Ecto neural progenitor cell (in vitro differentiated cells): Measurements from ENCODE around the gene RPL26.
"Not testable (repeated sequence)": the region's sequence is repeated elsewhere in the genome, so short reads cannot be mapped to it uniquely, and the experiment has no call there.

Experiments used
- DNase-seq: peaks from one replicate; pipeline ENCODE4 v3.0.0-alpha.2; 2018; ENCODE audit warnings: low spot score

Gene RPL26

DNA sequence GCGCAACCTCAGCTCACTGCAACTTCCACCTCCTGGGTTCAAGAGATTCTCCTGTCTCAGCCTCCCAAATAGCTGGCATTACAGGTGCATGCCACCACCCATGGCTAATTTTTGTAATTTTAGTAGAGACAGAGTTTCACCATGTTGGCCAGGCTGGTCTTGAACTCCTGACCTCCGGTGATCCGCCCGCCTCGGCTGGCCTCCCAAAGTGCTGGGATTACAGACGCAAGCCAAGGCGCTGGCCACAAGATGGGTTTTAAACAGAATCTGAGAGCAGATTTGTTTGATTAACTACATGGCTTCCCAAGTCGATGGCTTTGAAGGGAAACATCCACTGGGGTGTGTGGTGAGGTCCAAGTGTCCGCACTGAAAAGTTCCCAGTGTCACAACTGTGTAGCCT lies 11.5 kb upstream of the RPL26 start:
- not testable (repeated sequence) for DNase-seq

DNA sequence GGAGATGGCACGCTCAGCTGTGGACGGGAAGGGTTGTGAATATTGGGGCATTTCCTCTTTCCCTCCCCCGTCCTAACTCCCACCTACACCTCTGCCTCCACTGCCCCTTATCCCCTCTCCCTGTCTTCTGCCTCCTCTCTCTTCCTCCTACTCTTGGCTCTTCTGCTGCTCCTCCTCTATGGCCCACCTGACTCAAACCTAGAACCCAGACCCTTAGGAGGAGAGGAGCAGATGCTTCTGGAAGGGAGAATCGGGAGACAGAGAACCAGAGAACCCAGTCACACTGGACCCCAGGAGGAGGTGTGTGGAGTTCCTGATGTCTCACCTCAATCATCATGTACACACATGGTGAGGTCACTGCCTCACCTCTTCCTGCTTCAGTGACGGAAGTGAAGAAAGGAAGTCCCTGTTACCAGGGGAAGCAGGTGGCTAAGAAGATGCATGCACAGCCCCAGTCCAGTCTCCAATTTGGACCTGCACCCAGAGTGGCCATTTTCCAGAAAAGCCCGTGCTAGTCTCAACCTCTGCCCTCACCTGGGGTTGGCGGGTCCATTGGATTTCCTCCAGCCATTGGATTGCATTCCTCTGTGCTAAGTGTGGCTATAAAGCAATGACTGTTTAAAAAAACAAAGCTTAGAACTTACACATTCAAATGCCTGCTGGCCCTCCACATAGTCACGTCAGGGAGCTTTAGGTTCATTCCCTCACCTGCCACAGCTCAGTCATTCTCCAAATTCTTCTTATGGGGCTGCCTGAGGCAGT lies 10.7 kb upstream of the RPL26 start:
- DNase-seq, result no peak

DNA sequence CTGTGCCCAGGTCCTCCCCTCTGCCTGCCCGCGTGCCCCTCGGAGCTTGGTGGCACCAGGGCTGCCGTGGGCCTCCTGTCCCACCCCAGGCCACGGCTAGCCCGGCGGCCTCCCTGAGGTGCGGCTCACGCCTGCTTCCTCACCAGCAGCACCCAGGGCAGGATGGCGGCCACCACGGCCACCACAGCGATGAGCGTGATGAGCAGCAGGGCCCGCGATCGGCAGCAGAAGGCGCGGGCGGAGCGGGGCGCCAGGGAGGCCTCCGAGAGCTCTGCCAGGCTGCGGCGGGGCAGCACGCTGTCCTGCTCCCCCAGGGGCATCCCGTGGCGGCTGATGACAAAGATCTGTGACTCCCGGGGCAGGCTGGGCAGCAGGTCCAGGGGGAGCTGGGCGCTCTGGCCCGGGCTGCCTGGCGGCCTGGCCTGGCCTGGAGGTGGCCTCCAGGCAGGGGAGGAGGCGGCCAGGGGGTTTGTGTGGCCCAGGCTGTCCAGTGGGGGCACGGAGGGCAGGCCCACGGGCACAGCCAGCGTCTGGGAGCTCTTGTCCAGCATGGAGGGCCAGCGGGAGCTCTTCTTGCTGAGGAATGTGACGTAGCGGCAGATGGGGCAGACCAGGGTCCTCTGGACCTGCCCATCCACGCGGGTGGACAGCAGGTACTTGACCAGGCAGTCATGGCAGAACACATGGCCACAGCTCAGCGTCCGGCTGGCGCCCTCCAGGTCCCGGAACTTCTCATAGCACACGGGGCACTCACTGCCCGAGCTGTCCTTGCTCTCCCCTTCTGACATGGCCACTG lies 9.9 kb upstream of the RPL26 start:
- DNase-seq, result no peak

DNA sequence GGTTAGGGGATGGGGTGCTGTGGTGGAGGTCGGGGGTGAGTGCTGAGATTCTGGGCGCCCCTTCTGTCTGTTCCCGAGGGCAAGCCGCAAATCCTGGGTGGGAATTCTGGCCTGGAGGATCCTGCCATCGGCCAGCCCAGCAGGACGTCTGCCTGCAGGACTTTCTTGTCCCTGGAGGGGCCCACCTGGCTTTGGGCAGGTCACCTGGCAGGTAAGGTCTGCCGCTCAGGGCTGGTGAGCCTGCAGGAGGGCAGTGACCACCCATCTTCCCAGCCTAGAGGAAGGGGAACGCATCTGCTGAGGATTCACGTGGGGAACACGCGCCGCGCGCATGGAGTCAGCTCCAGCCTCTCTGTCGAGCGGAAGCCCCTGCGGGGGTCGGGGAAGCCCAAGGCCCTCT lies 9.3 kb upstream of the RPL26 start:
- DNase-seq, result no peak

DNA sequence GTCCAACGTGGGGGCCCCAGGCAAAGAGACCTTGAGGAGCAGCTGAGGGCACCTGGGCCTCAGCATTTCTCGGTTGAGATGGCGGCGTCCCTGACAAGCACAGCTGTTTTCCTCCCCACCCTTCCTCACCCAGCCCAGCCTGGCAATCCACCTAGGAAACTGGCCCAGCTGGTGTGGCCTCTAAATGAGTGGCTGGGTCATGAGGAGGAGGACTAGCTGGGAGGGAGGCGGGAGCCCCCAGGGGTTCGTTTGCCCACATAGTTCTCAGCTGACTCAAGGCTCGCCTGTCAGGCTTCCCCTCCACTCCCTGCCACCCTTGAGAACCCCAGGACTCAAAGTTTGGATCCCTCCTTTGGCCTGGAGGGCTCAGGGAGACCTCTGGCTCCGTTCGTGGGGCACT lies 8.7 kb upstream of the RPL26 start:
- DNase-seq, result no peak

DNA sequence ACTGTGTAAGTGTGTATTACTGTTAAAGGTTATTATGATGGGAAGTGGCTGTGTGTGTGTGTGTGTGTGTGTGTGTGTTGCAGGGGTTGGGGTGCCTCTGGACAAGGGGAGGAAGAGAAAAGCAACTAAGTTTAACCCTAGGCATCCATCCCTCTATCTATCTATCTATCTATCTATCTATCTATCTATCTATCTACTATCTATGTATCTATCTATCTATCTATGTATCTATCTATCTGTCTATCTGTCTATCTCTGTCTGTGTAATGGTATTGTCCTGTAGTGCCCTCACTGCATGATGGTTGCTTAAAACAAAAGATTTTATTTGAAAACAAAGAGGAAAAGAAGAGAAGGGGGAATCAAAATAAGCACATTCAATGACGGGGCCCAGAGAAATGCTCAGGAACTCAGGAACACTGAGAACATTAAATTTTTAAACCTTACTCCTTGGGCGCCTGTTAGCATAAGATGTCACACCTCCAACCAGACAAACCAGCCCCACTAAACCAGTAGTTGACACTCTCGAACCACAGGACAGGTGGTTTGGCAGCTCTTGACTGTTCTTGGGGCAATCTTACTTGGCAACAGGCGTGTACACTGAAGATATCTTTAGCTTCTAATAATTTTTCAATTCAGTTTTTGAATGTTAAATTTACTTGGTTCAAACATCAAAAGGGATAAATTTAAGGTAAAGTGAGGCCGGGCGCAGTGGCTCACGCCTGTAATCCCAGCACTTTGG lies 5.1 kb upstream of the RPL26 start:
- DNase-seq, result no peak

DNA sequence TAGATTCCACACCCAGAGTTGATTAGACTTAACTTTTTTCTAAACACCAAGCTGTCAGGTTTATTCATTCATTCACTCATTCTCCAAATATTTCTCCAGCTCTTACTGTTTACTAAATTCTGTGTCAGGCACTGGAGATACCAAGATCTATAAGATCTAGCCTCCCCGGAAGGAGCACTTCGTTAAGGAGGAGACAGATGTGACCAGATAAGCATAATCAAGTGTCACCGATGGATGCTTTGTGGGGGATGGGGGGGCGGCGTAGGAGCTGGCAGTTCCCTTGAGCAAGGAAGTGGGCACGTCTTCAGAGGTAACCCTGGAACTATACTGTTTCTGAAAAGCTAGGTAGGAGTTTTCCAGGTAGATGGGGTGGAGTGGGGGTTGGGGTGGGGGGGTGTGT lies 3.8 kb upstream of the RPL26 start:
- DNase-seq, result no peak

DNA sequence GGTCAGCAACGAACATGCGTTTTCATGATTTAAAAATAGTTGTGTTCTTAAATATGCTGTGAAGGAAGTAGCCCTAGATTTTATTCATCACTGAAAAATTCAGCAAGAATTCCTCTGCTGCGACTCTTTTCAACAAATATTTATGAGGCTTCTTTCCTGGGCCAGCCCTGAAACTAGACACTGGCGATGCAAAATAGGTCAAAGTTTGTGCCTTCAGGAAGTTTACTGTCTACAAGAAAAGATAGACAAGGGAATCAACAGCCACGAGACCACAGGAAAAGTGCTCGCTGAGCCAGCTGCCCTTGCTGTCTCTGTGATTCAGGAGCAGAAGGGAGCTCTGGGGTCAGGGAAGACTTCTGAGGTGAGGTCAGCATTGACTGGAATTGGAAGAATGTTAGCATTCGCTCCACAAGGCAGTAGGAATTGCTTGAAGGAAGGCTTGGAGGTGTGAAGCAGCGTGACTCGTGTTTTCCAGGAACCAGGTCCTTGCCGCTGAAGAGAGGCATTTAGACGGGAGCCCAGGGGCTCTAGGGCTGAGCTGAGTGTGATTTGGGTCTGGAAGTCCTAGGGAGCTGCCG lies 1.9 kb upstream of the RPL26 start:
- no peak for DNase-seq

DNA sequence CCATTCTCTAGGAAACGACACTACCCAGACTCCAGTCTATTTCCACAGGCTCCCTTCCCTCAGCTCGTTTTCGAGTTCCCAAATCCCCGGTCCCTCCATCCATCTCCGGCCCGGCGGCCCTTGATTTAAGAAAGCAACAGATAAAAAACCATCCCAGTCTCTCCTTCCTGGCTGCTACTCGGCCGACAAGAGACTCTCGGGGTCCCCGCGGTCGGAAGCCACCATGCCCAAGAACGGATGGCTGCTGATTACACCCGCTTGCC lies 182 bp downstream of the RPL26 start:
- DNase-seq, result no peak

DNA sequence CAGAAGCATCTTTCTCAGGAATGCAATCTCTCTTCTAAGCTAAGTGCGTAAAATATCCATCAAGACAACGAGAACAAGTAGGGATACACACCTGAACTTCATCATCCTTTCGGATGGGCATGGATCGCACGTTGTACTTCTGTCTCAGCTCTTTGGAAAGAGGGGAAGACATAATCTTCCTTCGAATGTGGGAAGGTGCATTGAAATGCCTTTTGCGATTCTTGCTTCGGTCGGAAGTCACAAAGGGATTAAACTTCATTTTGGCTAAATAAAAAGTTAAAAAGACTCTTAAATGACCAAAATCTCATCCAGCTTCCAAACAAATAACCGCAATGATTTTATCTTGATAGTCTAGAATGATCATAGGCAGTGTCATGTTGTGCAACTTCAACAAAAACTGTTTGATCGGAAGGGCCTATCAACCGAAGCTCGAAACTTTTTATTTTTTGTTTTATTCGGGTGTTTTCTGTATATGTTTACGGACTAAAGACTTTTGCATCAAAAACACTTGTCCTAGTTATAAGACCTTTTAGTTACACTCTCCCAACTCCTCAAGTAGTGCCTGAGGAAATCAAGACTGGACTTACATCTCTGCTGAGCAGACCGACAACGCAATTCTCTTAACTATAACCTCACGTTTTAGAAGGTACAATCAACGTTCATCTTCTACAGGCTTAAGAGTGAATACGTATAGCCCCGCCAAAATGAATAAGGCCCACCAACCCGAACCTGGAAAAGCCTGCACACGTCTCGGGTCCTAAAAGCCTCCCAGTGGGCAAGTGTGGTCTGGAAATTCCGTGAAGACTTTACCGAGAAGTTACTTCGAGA lies 727 bp downstream of the RPL26 start:
- no peak for DNase-seq

DNA sequence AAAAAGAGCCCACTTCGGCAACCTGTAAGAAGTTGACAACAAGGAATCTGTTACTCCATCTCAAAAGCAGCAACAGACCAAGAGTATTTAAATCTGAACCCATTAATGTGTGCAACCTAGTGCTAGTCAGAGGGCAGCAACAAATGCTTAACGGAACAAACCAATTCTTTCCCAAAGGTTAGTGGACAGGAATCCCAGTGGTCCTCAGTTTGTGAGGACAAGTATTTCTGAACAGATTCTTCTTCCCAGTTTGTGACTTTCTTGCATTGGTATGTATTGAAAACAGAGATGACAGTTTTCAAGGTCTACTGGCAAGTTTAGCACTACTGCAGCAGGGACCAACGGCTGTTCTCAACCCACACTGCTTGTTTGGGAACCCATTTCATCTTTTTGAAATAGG lies 2.9 kb downstream of the RPL26 start:
- no peak for DNase-seq

DNA sequence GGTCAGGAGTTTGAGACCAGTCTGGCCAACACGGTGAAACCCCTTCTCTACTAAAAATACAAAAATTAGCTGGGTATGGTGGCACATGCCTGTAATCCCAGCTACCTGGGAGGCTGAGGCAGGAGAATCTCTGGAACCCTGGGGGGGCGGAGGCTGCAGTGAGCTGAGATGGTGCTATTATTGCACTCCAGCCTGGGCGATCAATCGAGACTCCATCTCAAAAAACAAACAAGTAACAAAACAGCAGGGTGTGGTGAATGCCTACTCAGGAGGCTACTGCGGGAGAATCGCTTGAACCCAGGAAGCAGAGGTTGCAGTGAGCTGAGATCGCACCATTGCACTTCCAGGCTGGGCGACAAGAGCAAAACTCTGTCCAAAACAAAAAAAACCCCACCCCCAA lies 4.9 kb downstream of the RPL26 start:
- not testable (repeated sequence) for DNase-seq

DNA sequence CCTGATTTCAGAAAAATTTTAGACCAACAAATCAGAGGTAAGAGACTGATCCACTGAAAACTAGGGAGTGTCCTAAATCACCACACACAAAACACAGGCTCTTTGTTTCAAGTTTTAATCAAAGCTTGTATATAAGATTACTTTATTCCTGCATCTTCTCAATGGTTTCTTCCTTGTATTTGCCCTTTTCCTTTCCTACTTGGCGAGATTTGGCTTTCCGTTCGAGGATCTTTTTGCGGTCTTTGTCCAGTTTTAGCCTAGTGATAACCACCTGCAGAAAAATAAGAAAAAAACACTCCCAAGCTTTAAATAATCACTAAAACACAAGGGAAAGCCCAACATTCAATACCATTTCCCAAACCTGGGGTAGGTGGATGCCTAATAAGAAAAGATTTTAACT lies 5.6 kb downstream of the RPL26 start:
- no peak for DNase-seq

DNA sequence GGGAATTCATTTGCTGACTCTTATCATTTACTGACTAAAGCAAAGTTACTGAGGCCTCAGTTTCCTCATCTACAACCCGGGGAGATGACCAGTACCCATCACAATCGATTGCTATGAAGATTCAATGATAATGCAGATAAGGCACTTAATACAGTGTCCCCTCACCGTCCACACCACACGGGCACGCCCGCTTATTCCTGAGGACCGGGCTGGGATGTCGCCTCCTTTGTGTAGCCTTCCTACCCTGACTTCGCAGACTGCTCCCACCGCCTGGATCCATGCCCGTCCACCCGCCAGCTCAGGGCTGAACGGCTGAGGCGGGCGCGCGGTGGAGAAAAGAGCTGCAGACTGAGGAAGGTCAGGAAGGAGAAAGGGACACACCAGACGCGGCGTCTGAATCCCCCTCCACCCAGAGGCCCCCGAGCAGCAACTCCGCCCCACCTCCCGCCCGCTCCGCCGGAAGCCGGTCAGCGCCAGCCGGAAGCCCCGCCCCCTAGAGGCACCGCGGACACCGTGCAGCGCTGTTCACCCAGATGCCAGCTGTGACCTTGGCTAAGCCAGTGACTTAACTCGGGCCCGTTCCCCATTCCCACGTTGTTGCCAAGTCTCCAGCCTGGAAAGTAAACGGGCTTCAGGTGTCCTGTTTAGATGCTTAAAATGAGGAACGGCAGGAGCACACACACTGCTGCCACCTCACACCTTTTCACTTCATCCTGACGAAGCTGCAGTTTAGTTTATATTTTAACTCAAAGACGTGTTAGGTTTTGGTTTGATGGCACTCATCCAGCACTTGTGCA lies 6.5 kb downstream of the RPL26 start, which contains the start of gene KRABD2:
KRABD2 (minus strand) TSS at position 434 of the 797 bp plus-strand sequence.
- DNase-seq, result peak; percentile 98

DNA sequence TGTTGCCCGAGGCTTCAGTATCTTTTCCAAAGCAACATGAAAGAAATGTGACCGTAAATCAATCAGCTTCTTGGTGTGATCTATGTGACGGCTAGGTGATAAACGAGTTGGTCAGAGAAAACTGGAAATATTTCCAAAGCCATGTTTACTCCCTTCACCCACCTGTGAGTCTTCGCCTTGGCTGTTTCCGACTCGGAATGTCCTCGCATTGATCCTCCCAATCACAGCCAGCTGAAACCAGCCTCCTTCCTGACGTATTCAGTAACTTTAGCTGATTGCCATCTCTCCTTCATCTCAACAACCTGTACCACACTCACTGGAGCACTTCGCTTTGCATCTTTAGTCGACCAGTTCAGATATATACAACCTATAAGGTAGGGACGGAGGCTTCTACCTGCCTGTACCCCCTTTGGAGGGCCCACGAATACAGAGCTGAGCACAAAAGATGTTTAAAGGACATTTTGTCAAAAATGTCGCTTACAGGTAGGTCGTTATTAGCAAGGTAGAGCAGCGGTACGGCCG lies 7.2 kb downstream of the RPL26 start:
- no peak for DNase-seq

DNA sequence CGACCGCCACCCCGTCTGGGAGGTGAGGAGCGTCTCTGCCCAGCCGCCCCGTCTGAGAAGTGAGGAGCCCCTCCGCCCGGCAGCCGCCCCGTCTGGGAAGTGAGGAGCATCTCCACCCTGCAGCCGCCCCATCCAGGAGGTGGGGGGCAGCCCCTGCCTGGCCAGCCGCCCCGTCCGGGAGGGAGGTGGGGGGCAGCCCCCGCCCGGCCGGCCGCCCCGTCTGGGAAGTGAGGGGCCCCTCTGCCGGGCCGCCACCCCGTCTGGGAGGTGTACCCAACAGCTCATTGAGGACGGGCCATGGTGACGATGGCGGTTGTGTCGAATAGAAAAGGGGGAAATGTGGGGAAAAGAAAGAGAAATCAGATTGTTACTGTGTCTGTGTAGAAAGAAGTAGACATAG lies 9.1 kb downstream of the RPL26 start:
- DNase-seq, result not testable (repeated sequence)

DNA sequence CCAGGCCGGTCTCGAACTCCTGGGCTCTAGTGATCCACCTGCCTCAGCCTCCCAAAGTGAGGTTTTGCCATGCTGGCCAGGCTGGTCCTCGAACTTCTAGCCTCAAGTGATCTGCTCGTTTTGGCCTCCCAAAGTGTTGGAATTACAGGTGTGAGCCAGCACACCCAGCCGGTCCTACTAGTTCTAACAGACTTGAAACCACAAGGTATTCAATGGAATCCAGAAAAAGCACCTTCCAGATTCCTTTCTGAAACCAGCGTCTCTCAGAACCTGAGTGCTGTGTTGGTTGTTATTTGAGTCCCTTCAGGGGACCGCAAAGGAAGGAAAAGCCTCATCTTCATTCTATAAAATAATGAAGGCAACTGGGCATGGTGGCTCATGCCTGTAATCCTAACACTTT lies 10.6 kb downstream of the RPL26 start:
- no peak for DNase-seq

DNA sequence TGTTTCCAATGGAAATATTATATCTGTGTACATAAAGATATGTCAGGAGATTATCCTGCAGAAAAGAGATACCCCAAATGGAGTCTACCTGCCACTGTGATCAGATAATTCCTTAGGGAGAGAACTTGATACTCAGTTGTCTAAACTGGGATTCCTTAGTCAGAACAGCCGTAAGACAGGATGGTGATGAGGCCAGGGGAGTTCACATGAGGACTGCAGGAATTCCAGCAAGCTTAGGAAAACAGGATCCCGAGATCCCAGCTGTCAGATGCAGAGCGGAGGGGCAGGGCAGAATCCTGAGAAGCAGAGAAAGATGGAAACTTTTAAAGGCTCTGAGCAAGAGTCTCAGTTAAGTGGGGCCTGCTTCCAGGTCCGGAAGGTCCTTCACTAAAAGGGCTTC lies 11.2 kb downstream of the RPL26 start:
- DNase-seq, result no peak

DNA sequence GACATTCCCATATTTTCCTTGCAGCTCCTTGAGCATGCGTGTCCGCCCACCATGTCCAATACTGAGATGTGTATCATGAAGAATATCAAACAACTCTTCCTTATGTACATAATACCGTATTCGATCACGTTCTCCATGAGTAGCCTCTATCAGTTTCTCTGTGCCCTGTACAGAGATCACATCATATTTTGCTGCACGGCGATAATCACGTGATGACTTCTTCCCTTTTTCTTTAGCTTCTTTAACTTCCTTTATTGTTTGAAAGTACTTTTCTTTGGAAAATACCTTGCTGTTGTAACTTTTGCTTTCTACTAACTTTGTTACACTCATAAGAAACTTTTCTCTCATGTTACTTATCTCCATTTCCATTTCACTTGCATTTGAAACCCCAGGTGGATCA lies 13.0 kb downstream of the RPL26 start:
- DNase-seq, result no peak

DNA sequence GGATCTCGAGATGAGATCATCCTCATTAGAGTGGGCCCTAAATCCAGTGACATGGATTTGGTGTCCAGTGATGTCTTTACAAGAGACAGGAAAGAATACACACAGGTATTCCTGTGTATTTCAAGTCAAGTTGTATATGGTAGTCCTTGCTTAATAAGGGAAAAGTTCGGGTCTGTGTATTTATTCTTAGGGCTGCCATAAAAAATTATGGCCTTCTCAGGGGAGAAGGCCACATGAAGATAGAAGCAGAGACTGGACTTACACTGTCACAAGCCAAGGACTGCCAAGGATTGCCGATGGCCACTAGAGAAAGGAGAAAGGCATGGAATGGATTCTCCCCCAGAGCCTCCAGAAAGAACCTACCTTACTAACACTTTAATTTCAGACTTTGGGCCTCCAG lies 14.8 kb downstream of the RPL26 start:
- no peak for DNase-seq

DNA sequence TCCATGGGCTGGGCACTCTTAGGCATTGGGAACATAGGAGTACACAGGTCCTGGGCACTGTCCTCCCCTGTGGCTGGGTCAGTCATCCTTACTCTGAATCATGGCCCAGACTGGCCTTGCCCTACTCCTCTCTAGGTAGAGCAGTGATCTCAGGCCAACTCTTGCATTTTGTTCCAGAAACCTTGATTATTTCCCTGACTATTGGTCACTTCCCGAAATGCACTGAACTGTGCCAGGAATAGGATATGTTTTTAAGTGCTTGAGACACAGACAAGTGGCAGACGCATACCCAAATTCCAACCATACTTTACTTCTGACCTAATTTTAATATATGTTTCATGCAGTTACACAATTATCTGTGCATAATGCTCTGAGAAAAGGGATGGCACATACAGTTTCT lies 16.8 kb downstream of the RPL26 start:
- no peak for DNase-seq
